Neural progenitor cell (in vitro differentiated cells): ENCODE results near the gene CNPY4. TPM values are rescaled to one million over a fixed set of nuclear protein-coding genes. Genes with fewer than 3 reads are reported as not detected.

ENCODE experiments used
- DNase-seq: peaks from one replicate; pipeline ENCODE4 v3.0.0-alpha.2; 2016; ENCODE audit warnings: low spot score
- H2AFZ ChIP-seq: fragments of 200-600 bp; sonication (generic); replicated peaks from 2 replicates; pipeline ENCODE4 v1.6.1; 2016; ENCODE audit warnings: antibody characterized with exemption
- H3F3A ChIP-seq: fragments of 200-600 bp; sonication (generic); 2 replicates; pipeline ENCODE4 v1.6.1; 2016; ENCODE audit warnings: antibody characterized with exemption, low read depth
- H3K27ac ChIP-seq: fragments of 200-600 bp; sonication (generic); 2 replicates; pipeline ENCODE4 v1.5.1; 2016; ENCODE audit warnings: mild to moderate bottlenecking
- H3K27me3 ChIP-seq: fragments of 200-600 bp; sonication (generic); 2 replicates; pipeline ENCODE4 v1.6.1; 2016; ENCODE audit warnings: mild to moderate bottlenecking, moderate library complexity
- H3K36me3 ChIP-seq: fragments of 200-600 bp; sonication (generic); 2 replicates; pipeline ENCODE4 v1.5.1; 2016
- H3K4me1 ChIP-seq: fragments of 200-600 bp; sonication (generic); 2 replicates; pipeline ENCODE4 v1.6.1; 2016; ENCODE audit warnings: mixed run types
- H3K4me2 ChIP-seq: fragments of 200-600 bp; sonication (generic); 2 replicates; pipeline ENCODE4 v1.6.1; 2016
- H3K4me3 ChIP-seq: fragments of 200-600 bp; sonication (generic); 2 replicates; pipeline ENCODE4 v1.5.1; 2016
- H3K79me2 ChIP-seq: fragments of 200-600 bp; sonication (generic); 2 replicates; pipeline ENCODE4 v1.6.1; 2016; ENCODE audit warnings: low read depth
- H3K9ac ChIP-seq: fragments of 200-600 bp; sonication (generic); 2 replicates; pipeline ENCODE4 v1.6.1; 2016
- H3K9me3 ChIP-seq: fragments of 200-600 bp; sonication (generic); 2 replicates; pipeline ENCODE4 v1.5.1; 2016; ENCODE audit warnings: low read depth
- H4K20me1 ChIP-seq: fragments of 200-600 bp; sonication (generic); 2 replicates; pipeline ENCODE4 v1.6.1; 2016; ENCODE audit warnings: low read depth
- H3K27ac Mint-ChIP-seq: 3 replicates; pipeline ENCODE4 v1.8.0; 2021; ENCODE audit warnings: mixed read lengths
- H3K27me3 Mint-ChIP-seq: 2 replicates; pipeline ENCODE4 v1.8.0; 2022; ENCODE audit warnings: low read depth, mild to moderate bottlenecking, inconsistent platforms, moderate library complexity, mixed read lengths; ENCODE audit not compliant: insufficient read depth
- H3K36me3 Mint-ChIP-seq: 3 replicates; pipeline ENCODE4 v1.8.0; 2021; ENCODE audit warnings: mixed read lengths
- H3K4me1 Mint-ChIP-seq: 3 replicates; pipeline ENCODE4 v1.8.0; 2021; ENCODE audit warnings: mixed read lengths
- H3K4me3 Mint-ChIP-seq: 3 replicates; pipeline ENCODE4 v1.8.0; 2021; ENCODE audit warnings: mild to moderate bottlenecking, moderate library complexity, mixed read lengths
- H3K9me3 Mint-ChIP-seq: 3 replicates; pipeline ENCODE4 v1.8.0; 2020; ENCODE audit warnings: mixed read lengths
- CTCF ChIP-seq: fragments of 200-600 bp; sonication (generic); IDR thresholded peaks from 2 replicates; pipeline ENCODE4 v1.5.1; 2017; ENCODE audit warnings: antibody characterized with exemption, mild to moderate bottlenecking
- EZH2 ChIP-seq: fragments of 200-600 bp; sonication (generic); IDR thresholded peaks from 2 replicates; pipeline ENCODE4 v1.6.1; 2017; ENCODE audit warnings: antibody characterized with exemption, mild to moderate bottlenecking, moderate library complexity
- EZH2phosphoT487 ChIP-seq: fragments of 200-600 bp; sonication (generic); IDR thresholded peaks from 2 replicates; pipeline ENCODE4 v1.6.1; 2017; ENCODE audit warnings: antibody characterized with exemption
- total RNA-seq: library from RNA; depleted of rRNA; stranded (reverse); fragments of >200 nt; gene quantifications from 2 replicates; pipeline ENCODE4 v1.2.3, GENCODE V29; 2015; ENCODE audit warnings: low replicate concordance

The CNPY4 gene
- total RNA-seq, 1 donor from 2014 or later = 25.8 TPM

DNA sequence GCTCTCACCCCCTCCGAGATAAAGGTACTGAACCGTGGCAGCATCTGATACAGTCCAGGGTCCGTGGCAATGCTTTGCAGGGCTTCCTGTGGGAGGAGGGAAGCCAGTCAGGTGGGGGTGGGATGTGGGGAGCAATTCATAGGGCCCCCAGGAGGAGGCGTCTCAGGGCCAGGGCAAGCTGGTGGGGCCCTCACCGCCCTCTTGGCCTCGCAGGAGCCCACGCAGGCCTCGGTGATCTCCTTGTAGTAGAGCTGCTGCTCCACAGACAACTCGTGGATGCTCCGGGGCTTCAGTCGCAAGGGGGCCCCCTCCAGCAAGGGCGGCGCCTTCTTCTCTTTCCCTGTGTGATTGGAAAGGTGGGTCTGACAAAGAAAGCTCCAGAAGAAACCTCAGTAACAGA is 7.5 kb upstream of the CNPY4 start:
- Mint-ChIP-seq H3K36me3 (peaks cover 20% of the 10 kb centered on the region), H3K9me3 (no peaks in the 10 kb centered on the region)

DNA sequence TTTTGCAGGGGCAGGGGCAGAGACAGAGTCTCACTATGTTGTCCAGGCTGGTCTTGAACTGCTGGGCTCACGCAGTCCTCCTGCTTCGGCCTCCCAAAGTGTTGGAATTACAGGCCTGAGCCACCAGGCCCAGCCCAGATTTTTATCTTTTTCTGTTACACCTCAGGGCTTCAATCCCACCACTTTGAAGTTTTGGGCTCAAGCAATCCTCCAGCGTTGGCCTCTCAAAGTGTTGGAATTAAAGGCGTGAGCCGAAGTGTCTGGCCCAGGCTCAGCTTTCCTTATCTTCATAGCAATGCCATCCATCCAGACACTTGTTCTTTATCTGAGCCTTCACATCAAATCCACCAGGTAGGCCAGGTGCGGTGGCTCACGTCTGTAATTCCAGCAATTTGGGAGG is 4.4 kb upstream of the CNPY4 start:
- Histone ChIP-seq H3K79me2 (peaks cover 17% of the 10 kb centered on the region), H3K27ac (no peak overlapping the region), H3K4me1 (peaks cover 4% of the 10 kb centered on the region), H3K36me3 (no peaks in the 10 kb centered on the region), H2AFZ (no peak overlapping the region), H3F3A (peaks cover 18% of the 10 kb centered on the region), H3K4me2 (no peak overlapping the region), H3K4me3 (no peak overlapping the region), H3K27me3 (no peaks in the 10 kb centered on the region), H4K20me1 (no peaks in the 10 kb centered on the region), H3K9ac (no peak overlapping the region), H3K9me3 (no peaks in the 10 kb centered on the region)
- no peak for DNase-seq
- Mint-ChIP-seq H3K27ac (no peak overlapping the region), H3K27me3 (peaks cover 9% of the 10 kb centered on the region), H3K36me3 (peaks cover 11% of the 10 kb centered on the region), H3K4me3 (no peak overlapping the region), H3K4me1 (peaks cover 7% of the 10 kb centered on the region), H3K9me3 (no peaks in the 10 kb centered on the region)
- no peak for TF ChIP-seq CTCF
- TF ChIP-seq EZH2 = no peak

More for the DNA sequence above, 7.5 kb upstream of the CNPY4 start:
- no peaks in the 10 kb centered on the region for H3K9me3 ChIP-seq
- Mint-ChIP-seq H3K27me3 (peaks cover 5% of the 10 kb centered on the region), H3K27ac (no peak overlapping the region), H3K4me3 (no peak overlapping the region), H3K4me1 (peaks cover 2% of the 10 kb centered on the region)
- H3F3A ChIP-seq = peaks cover 3% of the 10 kb centered on the region
- DNase-seq = no peak
- H3K36me3 ChIP-seq = no peaks in the 10 kb centered on the region
- H3K27ac ChIP-seq = no peak overlapping the region
- H3K79me2 ChIP-seq = no peaks in the 10 kb centered on the region
- no peaks in the 10 kb centered on the region for H4K20me1 ChIP-seq
- H2AFZ ChIP-seq = no peak overlapping the region
- no peaks in the 10 kb centered on the region for H3K27me3 ChIP-seq
- H3K4me2 ChIP-seq = no peak overlapping the region
- TF ChIP-seq EZH2 = no peak
- TF ChIP-seq CTCF = no peak
- no peak for TF ChIP-seq EZH2phosphoT487
- no peaks in the 10 kb centered on the region for H3K4me1 ChIP-seq
- no peak overlapping the region for H3K9ac ChIP-seq
- no peak overlapping the region for H3K4me3 ChIP-seq

DNA sequence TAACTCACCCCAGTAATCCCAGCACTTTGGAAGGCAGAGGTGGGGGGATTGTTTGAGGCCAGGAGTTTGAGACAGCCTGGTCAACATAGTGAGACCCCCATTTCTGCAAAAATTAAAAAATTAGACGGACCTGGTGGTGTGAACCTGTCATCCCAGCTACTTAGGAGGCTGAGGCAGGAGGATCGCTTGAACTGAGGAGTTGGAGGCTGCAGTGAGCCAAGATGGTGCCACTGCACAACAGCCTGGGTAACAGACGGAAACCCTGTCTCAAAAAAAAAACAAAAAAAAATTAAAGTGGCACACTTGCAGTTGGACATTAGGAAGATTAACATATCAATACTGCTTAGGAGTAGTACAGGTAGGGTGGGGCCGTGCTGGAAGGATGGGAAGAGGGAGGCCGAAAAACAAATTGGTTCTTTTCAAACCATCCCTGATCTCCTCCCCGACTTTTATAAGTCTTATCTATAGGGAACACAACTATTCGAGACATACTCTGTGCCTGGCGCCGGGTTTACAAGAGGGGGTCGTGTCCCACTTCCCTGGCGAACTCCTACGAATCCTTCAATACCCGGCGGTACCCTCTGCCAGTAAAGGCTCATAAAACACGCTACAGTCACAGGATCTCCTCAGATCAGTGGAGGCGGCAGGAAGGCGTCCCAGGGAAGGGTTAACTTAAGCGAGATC is 904 bp upstream of the CNPY4 start:
- no peaks in the 10 kb centered on the region for H3K27me3 ChIP-seq
- Mint-ChIP-seq H3K4me3 (peak overlapping the region; percentile 99), H3K27ac (peak overlapping the region; percentile 100), H3K36me3 (peaks cover 9% of the 10 kb centered on the region), H3K9me3 (no peaks in the 10 kb centered on the region), H3K27me3 (peaks cover 4% of the 10 kb centered on the region), H3K4me1 (peaks cover 17% of the 10 kb centered on the region)
- no peak for DNase-seq
- H4K20me1 ChIP-seq = no peaks in the 10 kb centered on the region
- peak overlapping the region; percentile 99 for H3K4me3 ChIP-seq
- peaks cover 23% of the 10 kb centered on the region for H3F3A ChIP-seq
- H3K79me2 ChIP-seq = peaks cover 34% of the 10 kb centered on the region
- H3K9me3 ChIP-seq = no peaks in the 10 kb centered on the region
- peak overlapping the region; percentile 84 for H3K4me2 ChIP-seq
- peak overlapping the region; percentile 96 for H2AFZ ChIP-seq
- H3K9ac ChIP-seq = peak overlapping the region; percentile 89
- H3K36me3 ChIP-seq = no peaks in the 10 kb centered on the region
- TF ChIP-seq EZH2 (no peak), EZH2phosphoT487 (no peak), CTCF (no peak)
- H3K4me1 ChIP-seq = peaks cover 12% of the 10 kb centered on the region
- peak overlapping the region; percentile 98 for H3K27ac ChIP-seq
